ENCODE measurements around the gene LDAH. TPM values are rescaled to one million over a fixed set of nuclear protein-coding genes. Genes with fewer than 3 reads are reported as not detected.

LDAH gene
- total RNA-seq, 1 experiment from 2014 or later, result 15.2 TPM

- no peaks in the 10 kb centered on the region for H3K79me2 ChIP-seq (ENCODE audit: insufficient read depth, low read length)
- no peak overlapping the region for H3K4me2 ChIP-seq (ENCODE audit: insufficient read depth, insufficient read length, low read length)
- no peaks in the 10 kb centered on the region for H3K79me1 ChIP-seq (ENCODE audit: insufficient read depth, low read depth, low read length, poor library complexity, severe bottlenecking)
- H3K23me2 ChIP-seq (ENCODE audit: insufficient read length, low read depth, low read length, poor library complexity, severe bottlenecking), result no peaks in the 10 kb centered on the region
- no peak overlapping the region for H4K91ac ChIP-seq (ENCODE audit: insufficient read length, low read depth, low read length)
- no peak overlapping the region for H3K27ac ChIP-seq (ENCODE audit: insufficient read length, low read depth, low read length)
- no peak overlapping the region for H2BK15ac ChIP-seq (ENCODE audit: low read depth, low read length)
- no peak overlapping the region for H3K4me3 Mint-ChIP-seq
- no peaks in the 10 kb centered on the region for H3K9me3 Mint-ChIP-seq
- H3K4ac ChIP-seq (ENCODE audit: low read depth, low read length), result no peak overlapping the region
- no peak for TF ChIP-seq CTCF (conservative IDR thresholded peaks at IDR 0.05)
- no peak overlapping the region for H3K27ac Mint-ChIP-seq
- H2BK20ac ChIP-seq (ENCODE audit: low read depth, low read length, poor library complexity, severe bottlenecking), result no peak overlapping the region
- H3K18ac ChIP-seq (ENCODE audit: insufficient read length, low read depth, low read length), result no peak overlapping the region
- no peak overlapping the region for H4K8ac ChIP-seq (replicated peaks; ENCODE audit: insufficient read length, low read depth, low read length)
- no peak overlapping the region for H3K9ac ChIP-seq (ENCODE audit: extremely low read depth, insufficient read length, low read length)
- WGBS (ENCODE audit: extremely low coverage, insufficient read length, low lambda C conversion rate), result no CpG with 5 or more reads among the region's 1 CpG
- H2AK5ac ChIP-seq (ENCODE audit: insufficient read length, low read length), result no peak overlapping the region
- H3K14ac ChIP-seq (ENCODE audit: insufficient read depth, low read length), result no peak overlapping the region
- no peak overlapping the region for H2BK5ac ChIP-seq (ENCODE audit: insufficient read length, low read length)
- no peak overlapping the region for H3K23ac ChIP-seq (ENCODE audit: insufficient read length, low read depth, low read length)
- no peak overlapping the region for H2BK120ac ChIP-seq (ENCODE audit: low read depth, low read length, poor library complexity, severe bottlenecking)
- H3K27me3 ChIP-seq (ENCODE audit: insufficient read depth, low read length), result peaks cover 7% of the 10 kb centered on the region; the same call in 1 of the 2 replicates
- H2AFZ ChIP-seq (ENCODE audit: low read length), result no peak overlapping the region
- no peak overlapping the region for H3T11ph ChIP-seq (ENCODE audit: low read length)
- H3K9me3 ChIP-seq (ENCODE audit: control insufficient read depth, low read depth, low read length), result no peaks in the 10 kb centered on the region
- H3K36me3 Mint-ChIP-seq (ENCODE audit: insufficient read depth in 1 of 3, low read depth in 3 of 3), result no peaks in the 10 kb centered on the region; a peak in 1 of 7 replicates
- no peaks in the 10 kb centered on the region for H4K20me1 ChIP-seq (ENCODE audit: control insufficient read depth, insufficient read depth, insufficient read length)
- H3K27me3 Mint-ChIP-seq (ENCODE audit: low read depth), result peaks cover 31% of the 10 kb centered on the region
- H3K56ac ChIP-seq (ENCODE audit: insufficient read length, low read depth, low read length), result no peak overlapping the region
- no peak for DNase-seq
- peaks cover 24 to 35% of the 10 kb centered on the region in 2 experiments for H3K4me1 Mint-ChIP-seq
- no peak overlapping the region for H2BK12ac ChIP-seq (ENCODE audit: insufficient read length, low read depth, low read length)
- no peak overlapping the region for H4K5ac ChIP-seq (ENCODE audit: insufficient read length, low read depth, low read length)
- H3K4me1 ChIP-seq (ENCODE audit: insufficient read depth, low read length), result no peaks in the 10 kb centered on the region
Measured at GRCh38 chr2:20678086-20678395, 144.9 kb downstream of the LDAH start.
